ENCODE results near the gene MRFAP1L1. TPM values are rescaled to one million over a fixed set of nuclear protein-coding genes. Genes with fewer than 3 reads are reported as not detected.

Gene MRFAP1L1
- total and polyA plus RNA-seq, 9 of the 15 experiments (the other 6 are each of a cell fraction or from before 2014, with no cell fraction given), result 37.6 to 111 (median 83.8) TPM

GRCh38 chr4:6673660-6674499, 35.8 kb downstream of the MRFAP1L1 start (continued):
- TF ChIP-seq HDAC1 (IDR thresholded peaks at IDR 0.05) (peak in 1 of 2 experiments; percentile 65; a peak in 1 of 4 replicates), POLR2G (IDR thresholded peaks at IDR 0.05; ENCODE audit: low read depth, low read length) (peak; percentile 93), ZNF282 (CRISPR knock-in tag; IDR thresholded peaks at IDR 0.05) (no peak), EP300 (IDR thresholded peaks at IDR 0.05; ENCODE audit: low read length) (no peak), HOMEZ (CRISPR knock-in tag; IDR thresholded peaks at IDR 0.05) (no peak), PHF21A (IDR thresholded peaks at IDR 0.05; ENCODE audit: borderline replicate concordance, low read depth) (no peak), TCF3 (CRISPR knock-in tag; IDR thresholded peaks at IDR 0.05) (no peak), HSF4 (CRISPR knock-in tag; IDR thresholded peaks at IDR 0.05; ENCODE audit: borderline replicate concordance) (no peak), PTBP1 (IDR thresholded peaks at IDR 0.05; ENCODE audit: low read depth, low read length) (0 out of 2 replicates have a peak, but pooled peaks have one; percentile 40), ZBTB17 (CRISPR knock-in tag; IDR thresholded peaks at IDR 0.05) (peak; percentile 57; the same call in 1 of the 2 replicates), ZNF197 (CRISPR knock-in tag; IDR thresholded peaks at IDR 0.05; ENCODE audit: low read depth) (no peak), HNRNPL (IDR thresholded peaks at IDR 0.05; ENCODE audit: low read depth, low read length) (no peak), PBX2 (CRISPR knock-in tag; IDR thresholded peaks at IDR 0.05; ENCODE audit: low read depth) (no peak), PBX2 (tag; conservative IDR thresholded peaks at IDR 0.05; ENCODE audit: low read depth) (no peak), NR0B1 (IDR thresholded peaks at IDR 0.05; ENCODE audit: partially characterized antibody) (no peak), CBFA2T3 (IDR thresholded peaks at IDR 0.05) (no peak), OTX1 (CRISPR knock-in tag; IDR thresholded peaks at IDR 0.05) (peak; percentile 60; the same call in 1 of the 2 replicates), FOS (IDR thresholded peaks at IDR 0.05; ENCODE audit: extremely low read depth, insufficient read length) (no peak), ETS2 (tag; IDR thresholded peaks at IDR 0.05; ENCODE audit: borderline replicate concordance, poor library complexity, severe bottlenecking) (no peak), ZNF174 (CRISPR knock-in tag; IDR thresholded peaks at IDR 0.05) (0 out of 2 replicates have a peak, but pooled peaks have one; percentile 21), MCM7 (IDR thresholded peaks at IDR 0.05) (no peak)
